ENCODE measurements around the gene EEF1G. TPM values are rescaled to one million over a fixed set of nuclear protein-coding genes. Genes with fewer than 3 reads are reported as not detected.

Gene EEF1G
- total and polyA plus RNA-seq, 11 donors: 549 to 1,190 (median 929) TPM

GRCh38 chr11:62554387-62555167, 19.1 kb downstream of the EEF1G start:
- WGBS, 4 donors: 70 to 81% (median 77%) methylated on average over 7 of the region's 7 CpGs
- peak in 1 of 5 donors; percentile 20 for DNase-seq
- TF ChIP-seq CTCF (IDR thresholded peaks at IDR 0.05) (no peak), POLR2A (IDR thresholded peaks at IDR 0.05) (no peak)
- H3K4me1 ChIP-seq: peaks cover 18 to 96% (median 74%) of the 10 kb centered on the region in 12 donors
- peak overlapping the region; percentile 86 to 98 (median 93) for H3K27ac ChIP-seq
- H3K9me3 ChIP-seq: no peaks in the 10 kb centered on the region
- H3K27me3 ChIP-seq: no peaks in the 10 kb centered on the region
- peaks cover 0 to 23% (median 18%) of the 10 kb centered on the region in 9 donors for H3K36me3 ChIP-seq
- no peak for ATAC-seq
- peak overlapping the region in 1 of 12 donors; percentile 40 for H3K4me3 ChIP-seq
- intact Hi-C loops (cut with DNase I): loop anchor here in 1 of 10 donors (5.0 kb wide), 1 partner anchor 132 kb away; no protein-coding TSS in a partner anchor

- 76 to 85% (median 81%) methylated on average over 8 of the region's 8 CpGs for WGBS, 4 donors
- ATAC-seq (no peak), DNase-seq (peak in 1 of 5 donors; percentile 4)
- H3K4me3 ChIP-seq: peak overlapping the region in 4 of 12 donors; percentile 13 to 32 (median 22)
- H3K27me3 ChIP-seq: no peaks in the 10 kb centered on the region
- peak overlapping the region; percentile 86 to 98 (median 93) for H3K27ac ChIP-seq
- intact Hi-C loops (cut with DNase I): no loop called here
- H3K9me3 ChIP-seq: no peaks in the 10 kb centered on the region
- H3K36me3 ChIP-seq: peaks cover 0 to 16% (median 11%) of the 10 kb centered on the region in 9 donors
- no peak for TF ChIP-seq POLR2A (IDR thresholded peaks at IDR 0.05)
- TF ChIP-seq CTCF (IDR thresholded peaks at IDR 0.05): no peak
- H3K4me1 ChIP-seq: peaks cover 21 to 95% (median 79%) of the 10 kb centered on the region in 12 donors
Measured at GRCh38 chr11:62553839-62554361, 19.8 kb downstream of the EEF1G start.

GRCh38 chr11:62553080-62553838, 20.4 kb downstream of the EEF1G start:
- Histone ChIP-seq H3K9me3 (no peaks in the 10 kb centered on the region), H3K4me1 (peaks cover 21 to 97% (median 85%) of the 10 kb centered on the region in 12 donors), H3K4me3 (peak overlapping the region in 10 of 12 donors; percentile 8 to 33 (median 20)), H3K36me3 (peaks cover 0 to 10% (median 4%) of the 10 kb centered on the region in 9 donors), H3K27ac (peak overlapping the region; percentile 86 to 98 (median 93)), H3K27me3 (no peaks in the 10 kb centered on the region)
- WGBS, 4 donors: 3 to 15% (median 12%) methylated on average over 7 to 15 of the region's 15 CpGs
- peak; percentile 74 to 89 (median 85) for ATAC-seq
- intact Hi-C loops (cut with DNase I): no loop called here
- DNase-seq: peak; percentile 79 to 92 (median 88)
- TF ChIP-seq CTCF (IDR thresholded peaks at IDR 0.05) (no peak), POLR2A (IDR thresholded peaks at IDR 0.05) (peak in 1 of 2 donors; percentile 67)
